MG63 (cell line): ENCODE results near the gene BCAT1. TPM values are rescaled to one million over a fixed set of nuclear protein-coding genes. Genes with fewer than 3 reads are reported as not detected.

Experiments
- DNase-seq: peaks from one replicate; pipeline ENCODE4 v3.0.0-alpha.2; 2020
- H3K27me3 ChIP-seq: fragments of 250-450 bp; sonication (Bioruptor Pico); 2 replicates; pipeline ENCODE4 v1.5.1; 2020; ENCODE audit warnings: mild to moderate bottlenecking, moderate library complexity
- H3K36me3 ChIP-seq: fragments of 250-450 bp; sonication (Bioruptor Pico); 2 replicates; pipeline ENCODE4 v1.5.1; 2020; ENCODE audit warnings: mild to moderate bottlenecking, moderate library complexity
- H3K4me3 ChIP-seq: fragments of 250-450 bp; sonication (Bioruptor Pico); 2 replicates; pipeline ENCODE4 v1.5.1; 2020; ENCODE audit warnings: mild to moderate bottlenecking, moderate library complexity
- H3K9me3 ChIP-seq: fragments of 250-450 bp; sonication (Bioruptor Pico); 2 replicates; pipeline ENCODE4 v1.5.1; 2020; ENCODE audit warnings: mild to moderate bottlenecking, moderate library complexity
- total RNA-seq: library from RNA; depleted of rRNA; stranded (reverse); fragments of >200 nt; shearing (Covaris generic); gene quantifications from 2 replicates; pipeline ENCODE4 v1.2.3, GENCODE V29; 2014; ENCODE audit warnings: low replicate concordance; rRNA removed

Gene BCAT1, protein sequence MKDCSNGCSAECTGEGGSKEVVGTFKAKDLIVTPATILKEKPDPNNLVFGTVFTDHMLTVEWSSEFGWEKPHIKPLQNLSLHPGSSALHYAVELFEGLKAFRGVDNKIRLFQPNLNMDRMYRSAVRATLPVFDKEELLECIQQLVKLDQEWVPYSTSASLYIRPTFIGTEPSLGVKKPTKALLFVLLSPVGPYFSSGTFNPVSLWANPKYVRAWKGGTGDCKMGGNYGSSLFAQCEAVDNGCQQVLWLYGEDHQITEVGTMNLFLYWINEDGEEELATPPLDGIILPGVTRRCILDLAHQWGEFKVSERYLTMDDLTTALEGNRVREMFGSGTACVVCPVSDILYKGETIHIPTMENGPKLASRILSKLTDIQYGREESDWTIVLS
- 49.6 and 61.5 TPM in 2 replicates for total RNA-seq

- peaks cover 18% of the 10 kb centered on the region for H3K36me3 ChIP-seq
- no peaks in the 10 kb centered on the region for H3K27me3 ChIP-seq
- peak within 1 kb of the TSS; percentile 64 for H3K4me3 ChIP-seq
- peak; percentile 93 for DNase-seq
- no peaks in the 10 kb centered on the region for H3K9me3 ChIP-seq
Observed at GRCh38 chr12:24948757-24949722, at the start of gene BCAT1. TSS of gene BCAT1 (minus strand) at chr12:24949101. CDS start at chr12:24948932, 169 bp downstream.

- Histone ChIP-seq H3K27me3 (no peaks in the 10 kb centered on the region), H3K36me3 (no peaks in the 10 kb centered on the region), H3K9me3 (no peaks in the 10 kb centered on the region), H3K4me3 (no peak overlapping the region)
- DNase-seq, result peak; percentile 13
Observed at GRCh38 chr12:24997970-24998582, 49.2 kb upstream of the BCAT1 start.

DNA sequence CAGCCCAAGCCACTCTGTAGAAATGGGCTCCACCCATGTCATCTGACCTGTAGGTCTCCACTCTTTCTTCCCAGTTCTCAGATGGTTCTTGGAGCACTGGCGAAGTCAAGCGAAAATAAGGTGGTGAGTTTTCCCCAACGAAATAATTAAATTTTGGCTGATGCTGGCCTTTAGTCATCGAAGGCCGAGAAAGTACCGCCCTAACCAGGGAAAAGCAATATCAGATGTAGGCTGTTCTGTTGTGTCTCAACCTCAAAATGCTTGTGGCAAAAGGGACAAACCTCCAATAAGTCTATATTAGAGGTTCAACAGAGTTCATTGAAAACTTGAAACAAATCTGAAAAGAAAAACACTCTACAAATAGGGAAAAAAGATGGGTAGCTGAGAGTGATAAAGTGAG is 48.6 kb upstream of the BCAT1 start:
- no peak for DNase-seq
- H3K36me3 ChIP-seq, result no peaks in the 10 kb centered on the region
- no peak overlapping the region for H3K4me3 ChIP-seq
- no peaks in the 10 kb centered on the region for H3K27me3 ChIP-seq
- H3K9me3 ChIP-seq, result no peaks in the 10 kb centered on the region

DNA sequence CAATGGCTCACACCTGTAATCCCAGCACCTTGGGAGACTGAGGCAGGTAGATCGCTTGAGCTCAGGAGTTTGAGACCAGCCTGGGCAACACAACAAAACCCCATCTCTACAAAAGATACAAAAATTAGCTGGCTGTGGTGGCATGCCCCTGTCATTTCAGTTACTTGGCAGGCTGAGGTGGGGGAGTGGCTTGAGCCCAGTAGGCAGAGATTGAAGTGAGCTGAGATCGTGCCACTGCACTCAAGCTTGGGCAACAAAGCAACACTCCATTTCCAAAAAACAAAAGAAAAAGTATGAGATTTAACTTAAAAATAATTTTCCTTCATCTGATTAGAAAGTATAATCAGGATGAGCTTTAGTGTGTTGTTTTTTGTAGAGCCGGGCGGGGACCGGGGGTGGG is 47.9 kb upstream of the BCAT1 start:
- peak; percentile 14 for DNase-seq
- no peaks in the 10 kb centered on the region for H3K9me3 ChIP-seq
- no peaks in the 10 kb centered on the region for H3K36me3 ChIP-seq
- H3K4me3 ChIP-seq, result no peak overlapping the region
- H3K27me3 ChIP-seq, result no peaks in the 10 kb centered on the region

- no peaks in the 10 kb centered on the region for H3K9me3 ChIP-seq
- no peak overlapping the region for H3K4me3 ChIP-seq
- DNase-seq, result no peak
- no peaks in the 10 kb centered on the region for H3K36me3 ChIP-seq
- no peaks in the 10 kb centered on the region for H3K27me3 ChIP-seq
Observed at GRCh38 chr12:24996102-24996797, 47.3 kb upstream of the BCAT1 start.

- no peak for DNase-seq
- Histone ChIP-seq H3K36me3 (no peaks in the 10 kb centered on the region), H3K4me3 (no peak overlapping the region), H3K9me3 (no peaks in the 10 kb centered on the region), H3K27me3 (no peaks in the 10 kb centered on the region)
Observed at GRCh38 chr12:24993793-24994192, 44.9 kb upstream of the BCAT1 start.

- H3K27me3 ChIP-seq, result no peaks in the 10 kb centered on the region
- H3K4me3 ChIP-seq, result no peak overlapping the region
- H3K36me3 ChIP-seq, result no peaks in the 10 kb centered on the region
- no peak for DNase-seq
- H3K9me3 ChIP-seq, result no peaks in the 10 kb centered on the region
Observed at GRCh38 chr12:24991209-24992049, 42.5 kb upstream of the BCAT1 start.

- H3K27me3 ChIP-seq, result no peaks in the 10 kb centered on the region
- H3K36me3 ChIP-seq, result no peaks in the 10 kb centered on the region
- DNase-seq, result no peak
- H3K9me3 ChIP-seq, result peaks cover 3% of the 10 kb centered on the region; the same call in 1 of the 2 replicates
- no peak overlapping the region for H3K4me3 ChIP-seq
Observed at GRCh38 chr12:24989216-24989615, 40.3 kb upstream of the BCAT1 start.

DNA sequence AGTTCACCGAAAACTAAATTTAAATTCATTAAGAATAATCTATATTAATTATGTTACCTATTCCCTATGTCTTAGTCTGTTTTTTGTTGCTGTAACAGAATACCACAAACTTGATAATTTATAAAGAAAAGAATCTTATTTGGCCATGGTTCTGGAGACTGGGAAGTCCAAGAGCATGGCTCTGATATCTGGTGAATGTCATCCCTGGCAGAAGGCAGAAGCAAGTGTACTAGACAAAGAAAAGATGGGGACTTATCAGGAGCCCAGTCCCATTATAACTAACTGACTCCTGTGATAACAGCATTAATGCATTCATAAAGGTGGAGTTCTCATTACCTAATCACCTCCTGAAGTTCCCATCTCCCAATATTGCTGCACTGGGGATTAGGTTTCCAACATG is 33.3 kb upstream of the BCAT1 start:
- no peak for DNase-seq

DNA sequence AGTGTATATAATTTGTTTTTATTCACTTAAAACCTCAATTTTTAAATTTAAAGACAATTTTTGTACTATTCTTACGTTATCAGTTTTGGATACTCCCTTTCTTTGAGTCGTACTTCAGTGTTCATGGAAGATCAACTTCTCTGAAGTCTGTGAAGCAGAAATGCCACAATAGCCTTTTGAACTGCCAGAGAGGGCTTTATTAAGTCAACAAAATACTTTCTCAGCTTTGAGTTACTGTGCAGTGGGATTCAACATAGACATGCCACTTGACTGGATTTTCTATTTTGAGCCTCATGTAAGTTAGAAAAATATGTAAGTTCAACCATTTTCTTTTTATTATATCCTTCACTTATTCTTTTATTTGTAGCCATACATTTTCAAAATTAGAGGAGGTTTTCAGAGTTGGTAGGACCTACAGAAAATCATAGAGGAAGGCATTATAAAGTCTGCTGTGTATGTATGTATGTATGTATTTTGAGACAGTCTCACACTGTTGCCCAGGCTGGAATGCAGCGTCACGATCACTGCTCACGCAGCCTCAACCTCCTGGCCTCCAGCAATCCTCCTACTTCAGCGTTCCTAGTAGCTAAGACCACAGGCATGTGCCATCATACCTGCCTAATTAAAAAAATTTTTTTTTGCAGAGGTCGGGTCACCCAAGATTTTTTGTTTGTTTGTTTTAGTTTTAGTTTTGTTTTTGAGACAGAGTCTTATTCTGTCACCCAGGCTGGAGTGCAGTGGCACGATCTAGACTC is 31.3 kb upstream of the BCAT1 start:
- H3K27me3 ChIP-seq, result no peaks in the 10 kb centered on the region
- H3K36me3 ChIP-seq, result no peaks in the 10 kb centered on the region
- no peak for DNase-seq
- no peak overlapping the region for H3K4me3 ChIP-seq
- H3K9me3 ChIP-seq, result peaks cover 9% of the 10 kb centered on the region

More for the DNA sequence above, 33.3 kb upstream of the BCAT1 start:
- Histone ChIP-seq H3K27me3 (no peaks in the 10 kb centered on the region), H3K4me3 (no peak overlapping the region), H3K36me3 (no peaks in the 10 kb centered on the region), H3K9me3 (peaks cover 9% of the 10 kb centered on the region)

- no peak for DNase-seq
Observed at GRCh38 chr12:24979329-24979728, 30.4 kb upstream of the BCAT1 start.

DNA sequence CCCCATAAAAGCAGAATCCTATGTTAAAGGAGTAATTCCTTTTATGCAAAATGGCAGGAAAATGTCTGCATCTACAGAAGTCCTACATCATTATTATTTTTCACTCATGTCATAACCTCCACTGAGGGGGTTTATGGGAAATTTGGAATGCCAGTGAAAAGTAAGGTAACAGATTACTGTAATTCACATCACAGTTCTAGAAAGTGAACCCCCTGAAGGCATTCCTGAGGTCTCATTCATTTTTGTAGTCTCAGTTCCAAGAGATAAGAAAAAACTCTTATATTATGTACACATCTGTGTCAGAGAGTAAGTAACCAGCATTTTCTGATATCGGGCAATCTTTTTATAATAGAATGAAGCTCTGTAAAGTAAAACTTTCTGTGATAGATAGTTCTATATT is 28.8 kb upstream of the BCAT1 start:
- Histone ChIP-seq H3K36me3 (no peaks in the 10 kb centered on the region), H3K9me3 (no peaks in the 10 kb centered on the region), H3K4me3 (no peak overlapping the region), H3K27me3 (no peaks in the 10 kb centered on the region)
- DNase-seq, result no peak

More at GRCh38 chr12:24979329-24979728, 30.4 kb upstream of the BCAT1 start:
- no peak overlapping the region for H3K4me3 ChIP-seq
- H3K27me3 ChIP-seq, result no peaks in the 10 kb centered on the region
- H3K36me3 ChIP-seq, result no peaks in the 10 kb centered on the region
- peaks cover 7% of the 10 kb centered on the region for H3K9me3 ChIP-seq

- Histone ChIP-seq H3K36me3 (no peaks in the 10 kb centered on the region), H3K27me3 (no peaks in the 10 kb centered on the region), H3K9me3 (no peaks in the 10 kb centered on the region), H3K4me3 (no peak overlapping the region)
- no peak for DNase-seq
Observed at GRCh38 chr12:24977060-24977459, 28.2 kb upstream of the BCAT1 start.

DNA sequence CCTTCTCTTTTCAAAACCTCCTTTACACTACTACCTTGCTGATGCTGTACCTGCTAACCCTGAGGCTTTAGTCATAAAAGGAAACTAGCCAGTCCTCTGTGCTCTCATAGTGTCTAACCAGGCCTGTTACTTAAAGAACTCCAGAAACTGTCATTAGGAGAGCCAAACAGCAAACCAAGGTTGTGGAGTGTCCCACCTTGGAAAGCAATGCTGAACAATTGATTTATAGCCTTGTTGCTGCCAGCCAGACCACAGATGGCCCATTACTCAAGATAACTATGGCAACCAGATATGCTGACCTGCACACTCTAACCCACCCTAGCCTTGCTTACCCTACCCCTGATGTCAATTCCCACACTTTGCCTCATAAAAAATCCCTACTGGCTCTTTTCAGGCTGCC is 26.5 kb upstream of the BCAT1 start:
- Histone ChIP-seq H3K9me3 (no peaks in the 10 kb centered on the region), H3K36me3 (no peaks in the 10 kb centered on the region), H3K4me3 (no peak overlapping the region), H3K27me3 (no peaks in the 10 kb centered on the region)
- no peak for DNase-seq

GRCh38 chr12:24974216-24974615 is 25.3 kb upstream of the BCAT1 start:
- Histone ChIP-seq H3K27me3 (no peaks in the 10 kb centered on the region), H3K4me3 (no peak overlapping the region), H3K9me3 (no peaks in the 10 kb centered on the region), H3K36me3 (no peaks in the 10 kb centered on the region)
- no peak for DNase-seq
